H1 (cell line): ENCODE results near the gene CCDC40. TPM values are rescaled to one million over a fixed set of nuclear protein-coding genes. Genes with fewer than 3 reads are reported as not detected.
A peak's percentile ranks its signal among the peaks of the same experiment; 100 is the strongest.

ENCODE experiments used
- CTCF ChIA-PET: fragments of 300-600 bp; sonication (Branson Sonifier 250); formaldehyde crosslinking; loops from one replicate; lab custom pipeline; 2021; ENCODE audit not compliant: partially characterized antibody; lab: Charles Lee
- POLR2A ChIA-PET: fragments of 300-600 bp; sonication (Branson Sonifier 250); formaldehyde crosslinking; loops from one replicate; lab custom pipeline; 2021; ENCODE audit warnings: inconsistent platforms; ENCODE audit not compliant: partially characterized antibody; lab: Charles Lee
- DNase-seq, 2 experiments: peaks; one replicate each; pipeline versions ENCODE4 v3.0.0 to v3.0.0-alpha.2; 2010 to 2022; ENCODE audit warnings: low spot score in 2 of 2, low read depth in 1 of 2, mixed read lengths in 1 of 2
- FAIRE-seq: peaks from 2 replicates; lab custom pipeline; 2011; peaks lifted over from hg19 to GRCh38; lab: Jason Lieb, UNC
- H2AFZ ChIP-seq: 2 replicates; pipeline ENCODE4 v1.8.1; 2012; ENCODE audit warnings: low read length, inconsistent platforms
- H2AK5ac ChIP-seq: 2 replicates; pipeline ENCODE4 v1.6.1; 2013; ENCODE audit warnings: low read depth, low read length
- H2BK120ac ChIP-seq: replicated peaks from 2 replicates; pipeline ENCODE3; 2013; ENCODE audit warnings: low read depth, low read length, inconsistent platforms
- H2BK12ac ChIP-seq: 2 replicates; pipeline ENCODE4 v1.6.1; 2013; ENCODE audit warnings: low read depth, low read length
- H2BK15ac ChIP-seq: 2 replicates; pipeline ENCODE4 v1.6.1; 2013; ENCODE audit warnings: low read length
- H2BK20ac ChIP-seq: 2 replicates; pipeline ENCODE4 v1.6.1; 2013; ENCODE audit warnings: low read length
- H2BK5ac ChIP-seq: 2 replicates; pipeline ENCODE4 v1.6.1; 2013; ENCODE audit warnings: low read depth, low read length
- H3K14ac ChIP-seq: 2 replicates; pipeline ENCODE4 v1.6.1; 2013; ENCODE audit warnings: inconsistent platforms; ENCODE audit not compliant: insufficient read length
- H3K18ac ChIP-seq: 2 replicates; pipeline ENCODE4 v1.6.1; 2013; ENCODE audit warnings: low read length; ENCODE audit errors: extremely low read depth
- H3K23ac ChIP-seq: 2 replicates; pipeline ENCODE4 v1.6.1; 2013; ENCODE audit warnings: inconsistent platforms; ENCODE audit not compliant: insufficient read length
- H3K23me2 ChIP-seq: 2 replicates; pipeline ENCODE4 v1.6.1; 2013; ENCODE audit warnings: low read depth, low read length
- H3K27ac ChIP-seq: 2 replicates; pipeline ENCODE4 v1.6.1; 2011; ENCODE audit warnings: low read depth, low read length, inconsistent platforms
- H3K27me3 ChIP-seq, 4 experiments: replicated peaks in 1 of 4; 1 replicate in 1 of 4; 2 replicates in 3 of 4; pipeline versions ENCODE4 v1.6.1 to v1.8.1; 2011 to 2013; ENCODE audit warnings: low read length in 3 of 4, mild to moderate bottlenecking in 3 of 4, inconsistent platforms in 2 of 4, mixed read lengths in 2 of 4, moderate library complexity in 1 of 4; ENCODE audit not compliant: control insufficient read depth in 3 of 4, insufficient read depth in 3 of 4; ENCODE audit errors: extremely low read depth in 1 of 4
- H3K36me3 ChIP-seq, 4 experiments: 2 replicates each; pipeline versions ENCODE4 v1.6.1 to v1.8.1; 2011 to 2013; ENCODE audit warnings: mild to moderate bottlenecking in 4 of 4, low read length in 3 of 4, moderate library complexity in 2 of 4, control low read depth in 1 of 4, inconsistent platforms in 1 of 4; ENCODE audit not compliant: insufficient read depth in 4 of 4, control insufficient read depth in 2 of 4
- H3K4ac ChIP-seq: replicated peaks from 2 replicates; pipeline ENCODE3; 2013; ENCODE audit warnings: low read length, low read depth, mixed read lengths, inconsistent platforms; ENCODE audit not compliant: insufficient read length
- H3K4me1 ChIP-seq, 4 experiments: replicated peaks in 1 of 4; 1 replicate in 1 of 4; 2 replicates in 3 of 4; pipeline versions ENCODE4 v1.6.1 to v1.8.1; 2011 to 2013; ENCODE audit warnings: low read length in 3 of 4, inconsistent platforms in 2 of 4, mixed read lengths in 1 of 4; ENCODE audit not compliant: insufficient read depth in 4 of 4, control insufficient read depth in 3 of 4
- H3K4me2 ChIP-seq, 2 experiments: 2 replicates each; pipeline versions ENCODE4 v1.6.1 to v1.8.1; 2011 to 2013; ENCODE audit warnings: low read depth in 2 of 2, low read length in 2 of 2, control low read depth in 1 of 2, inconsistent platforms in 1 of 2, mild to moderate bottlenecking in 1 of 2; ENCODE audit not compliant: insufficient read depth in 1 of 2
- H3K4me3 ChIP-seq, 4 experiments: fragments of 200-600, 300-600 bp in 1 of 4; sonication (generic), shearing (Covaris generic), sonication (Bioruptor Twin) in 1 of 4; 2 replicates each; pipeline versions ENCODE4 v1.5.1 to v1.8.1; 2011 to 2016; ENCODE audit warnings: low read length in 4 of 4, low read depth in 3 of 4, control low read depth in 2 of 4, inconsistent platforms in 2 of 4, mild to moderate bottlenecking in 2 of 4, mixed read lengths in 1 of 4, moderate library complexity in 1 of 4; ENCODE audit not compliant: insufficient read depth in 2 of 4; ENCODE audit errors: extremely low read depth in 1 of 4
- H3K56ac ChIP-seq: replicated peaks from 2 replicates; pipeline ENCODE3; 2013; ENCODE audit warnings: low read depth, mild to moderate bottlenecking, mixed read lengths, low read length, inconsistent platforms; ENCODE audit not compliant: insufficient read length
- H3K79me1 ChIP-seq: 2 replicates; pipeline ENCODE4 v1.6.1; 2013; ENCODE audit warnings: low read depth, low read length, control low read depth
- H3K79me2 ChIP-seq, 2 experiments: 2 replicates each; pipeline versions ENCODE4 v1.6.1 to v1.8.1; 2012 to 2013; ENCODE audit warnings: low read length in 2 of 2, mild to moderate bottlenecking in 2 of 2, inconsistent platforms in 1 of 2; ENCODE audit not compliant: insufficient read depth in 2 of 2, control insufficient read depth in 1 of 2
- H3K9ac ChIP-seq, 4 experiments: replicated peaks in 1 of 4; 1 replicate in 1 of 4; 2 replicates in 3 of 4; pipeline versions ENCODE4 v1.6.1 to v1.8.1; 2011 to 2013; ENCODE audit warnings: low read depth in 3 of 4, low read length in 3 of 4, control low read depth in 2 of 4, mild to moderate bottlenecking in 2 of 4, moderate library complexity in 2 of 4, inconsistent platforms in 1 of 4; ENCODE audit errors: extremely low read depth in 1 of 4
- H3K9me3 ChIP-seq, 2 experiments: 2 replicates each; pipeline versions ENCODE4 v1.6.1 to v1.8.1; 2012 to 2013; ENCODE audit warnings: mild to moderate bottlenecking in 2 of 2, moderate library complexity in 2 of 2, control low read depth in 1 of 2, inconsistent platforms in 1 of 2, low read depth in 1 of 2, low read length in 1 of 2, mixed read lengths in 1 of 2; ENCODE audit not compliant: insufficient read depth in 2 of 2
- H4K20me1 ChIP-seq, 2 experiments: replicated peaks in 1 of 2; 2 replicates each; pipeline versions ENCODE3 to v1.8.1; 2011 to 2013; ENCODE audit warnings: inconsistent platforms in 2 of 2, low read length in 2 of 2, mild to moderate bottlenecking in 1 of 2; ENCODE audit not compliant: insufficient read depth in 2 of 2, control insufficient read depth in 1 of 2
- H4K5ac ChIP-seq: 2 replicates; pipeline ENCODE4 v1.6.1; 2013; ENCODE audit warnings: low read length, low read depth, mixed read lengths, inconsistent platforms; ENCODE audit not compliant: insufficient read length
- H4K8ac ChIP-seq: 2 replicates; pipeline ENCODE4 v1.8.0; 2013; ENCODE audit warnings: mild to moderate bottlenecking, moderate library complexity, low read length, inconsistent platforms; ENCODE audit not compliant: insufficient read depth; ENCODE audit errors: extremely low read depth
- H4K91ac ChIP-seq: replicated peaks from 2 replicates; pipeline ENCODE3; 2013; ENCODE audit warnings: low read length, mixed read lengths, inconsistent platforms; ENCODE audit not compliant: insufficient read length
- MAX ChIP-seq: IDR thresholded peaks from 2 replicates; pipeline ENCODE4 v1.6.1; 2012; ENCODE audit warnings: inconsistent platforms
- WGBS, 2 experiments: shearing (Covaris generic) in 1 of 2; methylation state at CpG; one replicate each; pipeline versions ENCODE4 v1.1.6 to v1.1.7; 2013 to 2015; ENCODE audit warnings: low lambda C conversion rate in 2 of 2, mixed read lengths in 2 of 2, inconsistent platforms in 1 of 2, low coverage in 1 of 2, missing lambda C conversion rate in 1 of 2; ENCODE audit not compliant: insufficient replicate concordance in 2 of 2, insufficient coverage in 1 of 2, insufficient read length in 1 of 2; ENCODE audit errors: extremely low coverage in 1 of 2, missing lambda C conversion rate in 1 of 2; 5-methylcytosine and 5-hydroxymethylcytosine counted together
- polyA plus RNA-seq, 7 experiments: library from polyadenylated mRNA; depleted of rRNA in 3 of 7; stranded (reverse) in 5 of 7; unstranded in 2 of 7; fragments of >200 nt in 5 of 7; fragments of 200-250 nt in 2 of 7; gene quantifications; 1 replicate in 5 of 7; 2 replicates in 1 of 7; 4 replicates in 1 of 7; pipeline versions ENCODE4 v1.2.1 to v1.2.3, GENCODE V29; 2011 to 2013; ENCODE audit warnings: missing spikeins in 2 of 7, mixed read lengths in 2 of 7
- total RNA-seq: library from RNA; stranded (reverse); fragmentation: NEBNext Ultra II Directional; extraction: Animal tissue kit (Norgen Biotek cat#: 25700); gene quantifications from 2 replicates; pipeline ENCODE4 v1.2.1, GENCODE V29; 2021

CCDC40 gene
- total and polyA plus RNA-seq, 2 of the 8 experiments (the other 6 are each of a cell fraction or from before 2014, with no cell fraction given), result 4.1 to 11.5 TPM

GRCh38 chr17:80099291-80100034 lies 63.0 kb downstream of the CCDC40 start:
- FAIRE-seq (no peak), DNase-seq (peak in 1 of 2 experiments; percentile 43)
- Histone ChIP-seq H3K79me1 (no peaks in the 10 kb centered on the region; the same call in 1 of the 2 replicates), H3K36me3 (no peaks in the 10 kb centered on the region), H3K4me2 (no peak overlapping the region), H3K4me3 (no peak overlapping the region), H3K9me3 (no peaks in the 10 kb centered on the region), H3K23me2 (peaks cover 8% of the 10 kb centered on the region; the same call in 1 of the 2 replicates), H4K91ac (no peak overlapping the region), H4K20me1 (no peaks in the 10 kb centered on the region), H2BK5ac (no peak overlapping the region), H3K14ac (no peak overlapping the region), H2AK5ac (no peak overlapping the region), H2BK15ac (no peak overlapping the region), H3K27ac (no peak overlapping the region), H3K18ac (no peak overlapping the region), H2AFZ (no peak overlapping the region), H4K5ac (no peak overlapping the region), H3K23ac (no peak overlapping the region), H3K27me3 (peaks cover 0 to 9% (median 5%) of the 10 kb centered on the region in 4 experiments; a peak in 3 of 7 replicates), H3K56ac (no peak overlapping the region), H3K9ac (no peak overlapping the region), H2BK20ac (no peak overlapping the region), H2BK120ac (no peak overlapping the region), H3K4me1 (peaks cover 0 to 7% (median 1%) of the 10 kb centered on the region in 4 experiments; a peak in 4 of 7 replicates), H3K4ac (no peak overlapping the region), H3K79me2 (no peaks in the 10 kb centered on the region), H2BK12ac (peak overlapping the region; percentile 11; the same call in 1 of the 2 replicates), H4K8ac (no peak overlapping the region)
- ChIA-PET POLR2A (interaction anchor here (2.5 kb wide), 1 partner anchor 12 kb away, joined by 20 read pairs; no protein-coding TSS in a partner anchor), CTCF (interaction anchor here (1.0 to 6.8 kb wide), 6 partner anchors 12 to 25 kb away, joined by 3 to 43 read pairs (median 4); no protein-coding TSS in a partner anchor)
- WGBS, 2 experiments, result 91% methylated on average over 27 of the region's 27 CpGs; no CpG with 5 or more reads in 1 of the 2 experiments
- no peak for TF ChIP-seq MAX
